ENCODE results near the gene FCN2.

FCN2 gene

GRCh38 chr9:134880484-134881312 lies at the start of gene FCN2:
FCN2 (plus strand) TSS chr9:134880810; CDS start chr9:134880822, 12 bp downstream.
- no peak for DNase-seq (ENCODE audit: low spot score)

- DNase-seq (ENCODE audit: low spot score) = no peak
Measured at GRCh38 chr9:134830926-134831720, 49.5 kb upstream of the FCN2 start.

GRCh38 chr9:134832471-134832870 lies 48.1 kb upstream of the FCN2 start:
- DNase-seq (ENCODE audit: low spot score) = no peak

- no peak for DNase-seq (ENCODE audit: low spot score)
Measured at GRCh38 chr9:134833294-134833880, 47.2 kb upstream of the FCN2 start.

DNA sequence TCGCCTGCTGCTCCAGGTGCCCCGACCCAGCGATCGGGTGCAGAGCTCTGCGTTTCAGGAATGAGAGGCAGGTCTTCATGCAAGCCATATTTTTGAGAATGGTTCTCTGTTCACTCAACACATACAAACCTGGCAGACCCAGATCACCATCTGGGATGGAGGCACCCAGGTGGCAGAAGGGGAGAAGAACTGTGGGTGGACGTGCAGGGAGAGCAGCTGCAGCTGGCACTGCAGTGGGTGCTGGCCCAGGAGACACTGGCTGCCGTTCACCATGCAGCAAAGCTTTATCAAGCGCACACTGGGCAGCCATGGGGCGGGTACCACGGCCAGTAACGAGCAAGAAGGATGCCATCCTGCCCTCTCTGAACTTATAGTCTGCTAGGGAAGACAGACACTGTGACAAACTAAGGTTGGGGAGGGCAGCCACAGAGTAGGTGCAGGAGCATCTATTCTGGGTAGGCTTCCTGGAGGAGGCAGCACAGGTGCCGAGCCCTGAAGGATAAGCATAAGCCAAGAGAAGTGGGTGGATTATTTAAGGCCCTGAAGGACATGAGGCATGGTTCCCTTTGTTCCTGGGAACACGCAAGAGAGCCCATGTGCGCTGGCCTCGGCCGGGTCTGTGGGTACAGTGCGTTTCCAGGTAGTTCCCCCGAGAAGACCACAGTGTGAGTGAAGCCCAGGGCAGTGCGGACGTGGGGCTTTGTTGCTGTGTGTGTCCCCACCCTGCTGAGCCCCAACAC lies 46.2 kb upstream of the FCN2 start:
- no peak for DNase-seq (ENCODE audit: low spot score)

GRCh38 chr9:134834957-134835419 lies 45.6 kb upstream of the FCN2 start:
- no peak for DNase-seq (ENCODE audit: low spot score)

DNA sequence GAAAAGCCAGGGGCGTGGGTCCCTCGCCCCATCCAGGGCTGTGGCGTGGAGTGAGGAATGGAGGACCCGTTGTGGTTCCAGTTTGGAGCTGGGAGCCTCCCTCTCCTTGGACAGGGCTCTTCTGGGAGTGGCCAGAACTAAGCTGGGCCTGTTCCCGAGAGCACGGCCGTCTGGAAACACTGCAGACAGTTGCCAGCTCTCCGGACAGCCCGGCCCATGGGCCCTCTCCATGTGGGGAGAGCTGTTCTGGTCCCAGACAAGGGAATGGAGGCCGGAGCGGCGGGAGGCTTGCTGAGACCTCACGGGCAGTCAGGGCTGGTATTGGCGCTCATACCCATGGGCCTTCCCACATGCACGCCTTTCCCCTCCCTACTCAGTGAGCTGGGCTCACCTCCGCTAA lies 45.2 kb upstream of the FCN2 start:
- no peak for DNase-seq (ENCODE audit: low spot score)

- no peak for DNase-seq (ENCODE audit: low spot score)
Measured at GRCh38 chr9:134835987-134836386, 44.6 kb upstream of the FCN2 start.

- no peak for DNase-seq (ENCODE audit: low spot score)
Measured at GRCh38 chr9:134836406-134836970, 44.1 kb upstream of the FCN2 start.

GRCh38 chr9:134837529-134837928 lies 43.1 kb upstream of the FCN2 start:
- DNase-seq (ENCODE audit: low spot score) = no peak

GRCh38 chr9:134838651-134839454 lies 41.8 kb upstream of the FCN2 start:
- DNase-seq (ENCODE audit: low spot score) = no peak

- DNase-seq (ENCODE audit: low spot score) = no peak
Measured at GRCh38 chr9:134839455-134840125, 41.0 kb upstream of the FCN2 start.

DNA sequence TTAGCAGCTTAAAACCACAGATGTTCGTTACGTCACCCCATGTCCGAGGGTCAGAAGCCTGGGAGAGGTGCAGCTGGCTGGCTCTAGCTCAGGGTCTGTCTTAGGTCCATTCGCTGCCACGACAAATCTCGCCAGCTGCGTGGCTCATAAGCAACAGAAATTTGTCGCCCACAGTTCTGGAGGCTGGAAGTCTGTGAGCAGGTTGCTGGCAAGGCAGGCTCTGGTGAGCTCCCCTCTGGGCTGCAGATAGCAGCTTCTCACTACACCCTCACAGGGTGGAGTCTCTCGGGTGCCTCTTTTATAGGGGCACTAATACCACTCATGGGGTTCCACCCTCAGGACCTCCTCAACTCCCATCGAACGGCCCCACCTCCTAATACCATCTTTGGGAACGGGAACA lies 40.1 kb upstream of the FCN2 start:
- no peak for DNase-seq (ENCODE audit: low spot score)

DNA sequence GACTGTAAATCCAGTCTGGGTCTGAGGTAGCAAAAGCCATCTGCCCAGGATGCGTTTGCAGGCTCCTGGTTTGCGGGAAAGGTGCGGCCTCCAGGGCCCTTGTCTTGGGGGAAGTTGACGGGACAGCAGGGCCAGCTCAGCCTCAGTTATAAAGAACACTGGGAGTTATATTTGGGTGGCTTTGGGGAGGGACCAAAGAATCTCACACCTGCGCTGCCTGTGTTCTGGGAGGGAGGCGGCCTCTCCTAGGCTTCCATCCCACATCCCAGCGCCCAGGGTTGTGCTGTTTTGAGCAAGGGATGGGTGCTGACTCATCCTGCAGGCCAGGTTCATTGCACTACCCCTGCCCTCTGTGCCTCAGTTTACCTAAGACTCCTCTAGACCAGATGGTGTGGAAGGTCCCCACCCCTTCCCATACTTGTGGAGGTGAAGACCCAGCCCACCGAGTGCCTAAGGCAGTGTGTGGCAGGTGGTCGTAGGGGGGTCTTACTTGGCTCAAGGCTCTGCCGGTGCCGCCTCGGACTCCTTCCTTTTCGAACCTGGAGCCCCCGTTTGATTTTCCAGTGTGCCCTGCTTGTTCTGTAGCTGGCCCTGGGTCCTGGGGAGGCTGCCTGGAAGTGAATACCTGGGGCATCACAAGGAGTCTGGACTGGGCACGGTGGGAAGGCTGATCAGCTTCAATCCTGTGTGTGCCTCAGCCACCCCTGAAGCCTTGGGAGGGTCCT lies 39.3 kb upstream of the FCN2 start:
- DNase-seq (ENCODE audit: low spot score) = no peak

- DNase-seq (ENCODE audit: low spot score) = no peak
Measured at GRCh38 chr9:134842321-134842720, 38.3 kb upstream of the FCN2 start.

DNA sequence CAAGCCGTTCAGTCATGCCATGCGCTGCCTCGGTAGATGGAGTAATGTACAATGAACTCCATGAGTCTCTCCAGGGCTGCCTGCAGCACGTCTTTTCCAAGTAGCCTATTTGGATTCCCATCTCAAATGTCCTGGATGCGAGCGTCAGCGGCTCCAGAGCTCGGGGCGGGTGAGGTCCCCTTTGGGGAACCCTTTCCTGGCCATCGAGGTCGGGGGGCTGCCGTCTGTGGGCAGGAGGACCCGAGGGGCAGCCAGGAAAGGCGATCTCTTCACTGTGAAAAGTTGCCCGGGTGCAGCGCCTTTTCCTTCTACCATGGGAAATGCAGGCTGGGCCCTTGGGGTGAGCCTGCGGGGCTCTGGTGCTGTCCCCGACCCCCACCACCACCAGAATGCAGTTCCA lies 36.9 kb upstream of the FCN2 start:
- DNase-seq (ENCODE audit: low spot score) = no peak

GRCh38 chr9:134844821-134845220 lies 35.8 kb upstream of the FCN2 start:
- no peak for DNase-seq (ENCODE audit: low spot score)

DNA sequence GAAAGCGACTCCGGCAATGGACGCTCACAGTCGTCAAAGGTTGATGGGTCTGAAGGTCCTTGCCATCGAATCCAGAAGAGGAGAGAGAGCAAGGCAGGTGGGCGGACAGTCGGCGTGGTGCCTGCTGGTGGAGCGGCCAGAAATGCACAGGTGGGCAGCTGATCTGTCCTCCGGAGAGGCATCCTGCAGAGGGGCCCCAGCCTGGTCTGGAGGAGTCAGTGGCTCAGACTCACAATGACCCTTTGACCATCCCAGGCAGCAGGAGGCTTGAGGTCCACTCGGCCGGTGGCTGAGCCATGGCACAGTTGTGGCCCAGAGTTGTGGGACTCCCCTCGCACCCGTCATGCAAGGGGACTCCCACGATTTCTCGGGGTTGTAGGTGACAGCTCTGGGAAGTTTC lies 34.4 kb upstream of the FCN2 start:
- no peak for DNase-seq (ENCODE audit: low spot score)

GRCh38 chr9:134846699-134847098 lies 33.9 kb upstream of the FCN2 start:
- no peak for DNase-seq (ENCODE audit: low spot score)

DNA sequence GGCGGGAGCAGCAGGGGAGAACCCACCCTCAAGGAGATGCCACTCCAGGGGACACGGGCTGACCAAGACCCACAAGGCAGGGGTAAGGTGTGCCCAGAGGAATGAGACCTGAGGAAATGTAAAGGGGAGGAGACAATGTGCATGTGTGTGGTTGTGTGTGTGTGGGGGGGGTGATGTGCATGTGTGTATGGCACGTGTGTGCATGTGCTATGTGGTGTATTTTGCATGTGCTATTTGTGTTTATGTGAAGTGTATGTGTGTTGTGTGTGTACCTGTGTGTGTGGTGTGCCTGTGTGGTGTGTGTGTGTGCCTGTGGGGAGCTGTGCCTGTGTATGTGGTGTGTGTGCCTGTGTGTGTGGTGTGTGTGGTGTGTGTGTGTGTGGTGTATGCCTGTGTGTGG lies 33.5 kb upstream of the FCN2 start:
- no peak for DNase-seq (ENCODE audit: low spot score)
